Loucy (cell line): Measurements from ENCODE around the gene MEIS1.

Experiments
- H2AFZ ChIP-seq: fragments of 200-600 bp; sonication (generic); 2 replicates; pipeline ENCODE4 v1.6.0; 2016; ENCODE audit warnings: antibody characterized with exemption, mild to moderate bottlenecking, low read length, moderate library complexity
- H3F3A ChIP-seq: fragments of 200-600 bp; 2 replicates; pipeline ENCODE4 v1.6.0; 2016; ENCODE audit warnings: antibody characterized with exemption, low read depth, mild to moderate bottlenecking
- H3K27me3 ChIP-seq: fragments of 200-600 bp; sonication (generic); 2 replicates; pipeline ENCODE4 v1.6.1; 2014; ENCODE audit warnings: low read length, mild to moderate bottlenecking; ENCODE audit not compliant: insufficient read depth, poor library complexity, severe bottlenecking
- H3K36me3 ChIP-seq: fragments of 200-600 bp; sonication (generic); 2 replicates; pipeline ENCODE4 v1.6.1; 2016; ENCODE audit warnings: low read length; ENCODE audit not compliant: insufficient read depth
- H3K4me1 ChIP-seq: fragments of 200-600 bp; sonication (generic); 2 replicates; pipeline ENCODE4 v1.5.1; 2014; ENCODE audit warnings: low read length, mild to moderate bottlenecking; ENCODE audit not compliant: insufficient read depth, poor library complexity, severe bottlenecking
- H3K4me2 ChIP-seq: fragments of 200-600 bp; sonication (generic); 2 replicates; pipeline ENCODE4 v1.6.0; 2014; ENCODE audit warnings: antibody characterized with exemption, low read length, low read depth, mild to moderate bottlenecking; ENCODE audit not compliant: poor library complexity, severe bottlenecking
- H3K4me3 ChIP-seq: fragments of 200-600 bp; sonication (generic); 2 replicates; pipeline ENCODE4 v1.5.1; 2014; ENCODE audit warnings: low read length, mild to moderate bottlenecking, mixed read lengths; ENCODE audit not compliant: poor library complexity, severe bottlenecking
- H3K79me2 ChIP-seq: fragments of 200-600 bp; sonication (generic); 2 replicates; pipeline ENCODE4 v1.6.1; 2014; ENCODE audit warnings: low read length; ENCODE audit not compliant: insufficient read depth
- H3K9ac ChIP-seq: fragments of 200-600 bp; sonication (generic); 2 replicates; pipeline ENCODE4 v1.6.0; 2014; ENCODE audit warnings: mild to moderate bottlenecking, low read depth, low read length, moderate library complexity; ENCODE audit not compliant: poor library complexity, severe bottlenecking
- H3K9me2 ChIP-seq: fragments of 200-600 bp; sonication (generic); replicated peaks from 2 replicates; pipeline ENCODE4 v1.6.1; 2016; ENCODE audit warnings: low read depth, low read length, mixed read lengths
- H3K9me3 ChIP-seq: fragments of 200-600 bp; sonication (generic); 2 replicates; pipeline ENCODE4 v1.6.1; 2014; ENCODE audit warnings: mild to moderate bottlenecking, antibody characterized with exemption, low read length, low read depth; ENCODE audit not compliant: insufficient read depth
- H4K20me1 ChIP-seq: fragments of 200-600 bp; sonication (generic); 2 replicates; pipeline ENCODE4 v1.6.0; 2014; ENCODE audit warnings: antibody characterized with exemption, low read length, mild to moderate bottlenecking; ENCODE audit not compliant: insufficient read depth, poor library complexity, severe bottlenecking
- EZH2phosphoT487 ChIP-seq: fragments of 200-600 bp; IDR thresholded peaks from 2 replicates; pipeline ENCODE4 v1.6.1; 2018; ENCODE audit warnings: antibody characterized with exemption, mild to moderate bottlenecking, moderate library complexity, borderline replicate concordance
- TF ChIP-seq, protein P1 (sequence below): fragments of 200-600 bp; sonication (generic); conservative IDR thresholded peaks from 2 replicates; pipeline ENCODE4 v1.5.1; 2014; ENCODE audit warnings: mild to moderate bottlenecking, antibody characterized with exemption, low read length

The MEIS1 gene

GRCh38 chr2:66571918-66572317 lies 137.0 kb downstream of the MEIS1 start:
- no peaks in the 10 kb centered on the region for H3K36me3 ChIP-seq
- no peaks in the 10 kb centered on the region for H3K4me1 ChIP-seq
- no peak overlapping the region for H2AFZ ChIP-seq

DNA sequence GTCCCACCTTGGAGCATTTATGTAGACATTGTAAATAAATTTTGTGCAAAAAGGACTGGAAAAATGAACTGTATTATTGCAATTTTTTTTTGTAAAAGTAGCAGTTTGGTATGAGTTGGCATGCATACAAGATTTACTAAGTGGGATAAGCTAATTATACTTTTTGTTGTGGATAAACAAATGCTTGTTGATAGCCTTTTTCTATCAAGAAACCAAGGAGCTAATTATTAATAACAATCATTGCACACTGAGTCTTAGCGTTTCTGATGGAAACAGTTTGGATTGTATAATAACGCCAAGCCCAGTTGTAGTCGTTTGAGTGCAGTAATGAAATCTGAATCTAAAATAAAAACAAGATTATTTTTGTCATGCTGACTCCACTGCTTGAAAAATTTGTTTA lies 137.5 kb downstream of the MEIS1 start:
- Histone ChIP-seq H3F3A (no peaks in the 10 kb centered on the region), H3K27me3 (no peaks in the 10 kb centered on the region), H2AFZ (no peak overlapping the region), H3K9ac (no peak overlapping the region), H3K9me2 (no peaks in the 10 kb centered on the region), H3K4me2 (no peak overlapping the region), H3K79me2 (no peaks in the 10 kb centered on the region), H3K9me3 (no peaks in the 10 kb centered on the region), H3K36me3 (no peaks in the 10 kb centered on the region), H4K20me1 (no peaks in the 10 kb centered on the region), H3K4me3 (no peak overlapping the region), H3K4me1 (no peaks in the 10 kb centered on the region)
- TF ChIP-seq, protein P1, sequence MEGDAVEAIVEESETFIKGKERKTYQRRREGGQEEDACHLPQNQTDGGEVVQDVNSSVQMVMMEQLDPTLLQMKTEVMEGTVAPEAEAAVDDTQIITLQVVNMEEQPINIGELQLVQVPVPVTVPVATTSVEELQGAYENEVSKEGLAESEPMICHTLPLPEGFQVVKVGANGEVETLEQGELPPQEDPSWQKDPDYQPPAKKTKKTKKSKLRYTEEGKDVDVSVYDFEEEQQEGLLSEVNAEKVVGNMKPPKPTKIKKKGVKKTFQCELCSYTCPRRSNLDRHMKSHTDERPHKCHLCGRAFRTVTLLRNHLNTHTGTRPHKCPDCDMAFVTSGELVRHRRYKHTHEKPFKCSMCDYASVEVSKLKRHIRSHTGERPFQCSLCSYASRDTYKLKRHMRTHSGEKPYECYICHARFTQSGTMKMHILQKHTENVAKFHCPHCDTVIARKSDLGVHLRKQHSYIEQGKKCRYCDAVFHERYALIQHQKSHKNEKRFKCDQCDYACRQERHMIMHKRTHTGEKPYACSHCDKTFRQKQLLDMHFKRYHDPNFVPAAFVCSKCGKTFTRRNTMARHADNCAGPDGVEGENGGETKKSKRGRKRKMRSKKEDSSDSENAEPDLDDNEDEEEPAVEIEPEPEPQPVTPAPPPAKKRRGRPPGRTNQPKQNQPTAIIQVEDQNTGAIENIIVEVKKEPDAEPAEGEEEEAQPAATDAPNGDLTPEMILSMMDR, result no peak
- no peak for TF ChIP-seq EZH2phosphoT487

More at GRCh38 chr2:66571918-66572317, 137.0 kb downstream of the MEIS1 start:
- Histone ChIP-seq H3K9me2 (no peaks in the 10 kb centered on the region), H3K9me3 (no peaks in the 10 kb centered on the region), H4K20me1 (no peaks in the 10 kb centered on the region), H3K4me3 (no peak overlapping the region), H3F3A (no peaks in the 10 kb centered on the region), H3K79me2 (no peaks in the 10 kb centered on the region), H3K27me3 (no peaks in the 10 kb centered on the region), H3K4me2 (no peak overlapping the region), H3K9ac (no peak overlapping the region)
- no peak for TF ChIP-seq EZH2phosphoT487
- TF ChIP-seq, protein P1, result no peak

GRCh38 chr2:66573416-66573815 lies 138.5 kb downstream of the MEIS1 start:
- H4K20me1 ChIP-seq, result no peaks in the 10 kb centered on the region
- TF ChIP-seq, protein P1, result no peak
- no peak for TF ChIP-seq EZH2phosphoT487
- no peak overlapping the region for H2AFZ ChIP-seq
- H3K9ac ChIP-seq, result no peak overlapping the region
- H3K9me2 ChIP-seq, result no peaks in the 10 kb centered on the region
- no peak overlapping the region for H3K4me2 ChIP-seq
- no peaks in the 10 kb centered on the region for H3K79me2 ChIP-seq
- no peaks in the 10 kb centered on the region for H3K4me1 ChIP-seq
- no peaks in the 10 kb centered on the region for H3K36me3 ChIP-seq
- H3K4me3 ChIP-seq, result no peak overlapping the region
- H3K9me3 ChIP-seq, result no peaks in the 10 kb centered on the region
- H3K27me3 ChIP-seq, result no peaks in the 10 kb centered on the region
- H3F3A ChIP-seq, result no peaks in the 10 kb centered on the region
